Measurements from ENCODE around the gene UBL5.
"Not testable (repeated sequence)": the region's sequence is repeated elsewhere in the genome, so short reads cannot be mapped to it uniquely, and the experiment has no call there.

UBL5 gene

GRCh38 chr19:9827289-9828238 lies at the start of gene UBL5:
TSS of gene UBL5 (plus strand) at chr19:9827918. CDS start at chr19:9828338, 420 bp downstream.
- peak; percentile 90 for DNase-seq (ENCODE audit: low spot score)

- DNase-seq (ENCODE audit: low spot score), result no peak
These were observed 45.4 kb upstream of the UBL5 start for GRCh38 chr19:9782338-9782737.

- DNase-seq (ENCODE audit: low spot score), result not testable (repeated sequence)
These were observed 43.6 kb upstream of the UBL5 start for GRCh38 chr19:9784163-9784496.

- peak; percentile 98 for DNase-seq (ENCODE audit: low spot score)
These were observed 42.1 kb upstream of the UBL5 start for GRCh38 chr19:9785367-9786331.

GRCh38 chr19:9786342-9786741 lies 41.4 kb upstream of the UBL5 start:
- no peak for DNase-seq (ENCODE audit: low spot score)

GRCh38 chr19:9786819-9787218 lies 40.9 kb upstream of the UBL5 start:
- no peak for DNase-seq (ENCODE audit: low spot score)

- DNase-seq (ENCODE audit: low spot score), result not testable (repeated sequence)
These were observed 39.1 kb upstream of the UBL5 start for GRCh38 chr19:9788604-9789003.

- DNase-seq (ENCODE audit: low spot score), result no peak
These were observed 38.7 kb upstream of the UBL5 start for GRCh38 chr19:9789066-9789465.

- not testable (repeated sequence) for DNase-seq (ENCODE audit: low spot score)
These were observed 38.1 kb upstream of the UBL5 start for GRCh38 chr19:9789579-9789978.

GRCh38 chr19:9791073-9791367 lies 36.7 kb upstream of the UBL5 start:
- not testable (repeated sequence) for DNase-seq (ENCODE audit: low spot score)

- no peak for DNase-seq (ENCODE audit: low spot score)
These were observed 36.0 kb upstream of the UBL5 start for GRCh38 chr19:9791552-9792205.

GRCh38 chr19:9792206-9793070 lies 35.3 kb upstream of the UBL5 start:
- peak; percentile 98 for DNase-seq (ENCODE audit: low spot score)

GRCh38 chr19:9793071-9793591 lies 34.6 kb upstream of the UBL5 start:
- no peak for DNase-seq (ENCODE audit: low spot score)

GRCh38 chr19:9796113-9796773 lies 31.5 kb upstream of the UBL5 start:
- DNase-seq (ENCODE audit: low spot score), result no peak

GRCh38 chr19:9797871-9798270 lies 29.8 kb upstream of the UBL5 start:
- DNase-seq (ENCODE audit: low spot score), result no peak

- no peak for DNase-seq (ENCODE audit: low spot score)
These were observed 28.6 kb upstream of the UBL5 start for GRCh38 chr19:9799162-9799561.

- DNase-seq (ENCODE audit: low spot score), result no peak
These were observed 25.7 kb upstream of the UBL5 start for GRCh38 chr19:9801976-9802375.

- DNase-seq (ENCODE audit: low spot score), result no peak
These were observed 20.9 kb upstream of the UBL5 start for GRCh38 chr19:9806803-9807202.

- DNase-seq (ENCODE audit: low spot score), result no peak
These were observed 18.6 kb upstream of the UBL5 start for GRCh38 chr19:9808855-9809824.
